Lower leg skin (tissue), 3 donors: ENCODE data around the gene DHPS.

Source experiments
- POLR2A ChIP-seq, 2 donors: fragments of 450-650 bp; IDR thresholded peaks; one replicate each; pipeline ENCODE4 v1.6.1; 2016 to 2017; ENCODE audit warnings: antibody characterized with exemption in 2 of 2, mild to moderate bottlenecking in 1 of 2, moderate library complexity in 1 of 2
- TF ChIP-seq, protein P1 (sequence below), 3 donors: fragments of 450-650 bp; IDR thresholded peaks; one replicate each; pipeline ENCODE4 v1.5.1; 2016; ENCODE audit warnings: antibody characterized with exemption in 3 of 3, mild to moderate bottlenecking in 3 of 3, moderate library complexity in 2 of 3

DNA sequence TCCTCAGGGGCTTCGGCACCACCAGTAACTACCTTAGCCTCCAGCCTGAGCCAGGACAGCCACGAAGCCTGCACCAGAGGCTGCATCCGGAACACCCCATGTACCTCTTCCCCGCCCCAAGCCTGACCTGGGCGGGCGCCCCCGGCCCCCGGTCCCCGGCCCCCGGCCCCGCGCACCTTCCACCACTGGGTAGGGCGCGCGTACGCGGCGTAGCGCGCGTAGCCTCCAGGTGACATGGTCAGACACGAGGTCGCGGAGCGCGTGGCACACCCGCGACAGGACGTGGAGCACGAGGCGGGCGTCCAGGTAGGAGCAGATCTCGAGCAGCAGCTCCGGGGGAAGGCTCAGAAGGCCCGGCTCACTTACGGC lies 14.3 kb upstream of the DHPS start:
- TF ChIP-seq, protein P1, sequence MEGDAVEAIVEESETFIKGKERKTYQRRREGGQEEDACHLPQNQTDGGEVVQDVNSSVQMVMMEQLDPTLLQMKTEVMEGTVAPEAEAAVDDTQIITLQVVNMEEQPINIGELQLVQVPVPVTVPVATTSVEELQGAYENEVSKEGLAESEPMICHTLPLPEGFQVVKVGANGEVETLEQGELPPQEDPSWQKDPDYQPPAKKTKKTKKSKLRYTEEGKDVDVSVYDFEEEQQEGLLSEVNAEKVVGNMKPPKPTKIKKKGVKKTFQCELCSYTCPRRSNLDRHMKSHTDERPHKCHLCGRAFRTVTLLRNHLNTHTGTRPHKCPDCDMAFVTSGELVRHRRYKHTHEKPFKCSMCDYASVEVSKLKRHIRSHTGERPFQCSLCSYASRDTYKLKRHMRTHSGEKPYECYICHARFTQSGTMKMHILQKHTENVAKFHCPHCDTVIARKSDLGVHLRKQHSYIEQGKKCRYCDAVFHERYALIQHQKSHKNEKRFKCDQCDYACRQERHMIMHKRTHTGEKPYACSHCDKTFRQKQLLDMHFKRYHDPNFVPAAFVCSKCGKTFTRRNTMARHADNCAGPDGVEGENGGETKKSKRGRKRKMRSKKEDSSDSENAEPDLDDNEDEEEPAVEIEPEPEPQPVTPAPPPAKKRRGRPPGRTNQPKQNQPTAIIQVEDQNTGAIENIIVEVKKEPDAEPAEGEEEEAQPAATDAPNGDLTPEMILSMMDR (IDR thresholded peaks at IDR 0.05), result no peak
- TF ChIP-seq POLR2A (IDR thresholded peaks at IDR 0.05), result no peak
